ENCODE data around the gene MYH8. TPM values are rescaled to one million over a fixed set of nuclear protein-coding genes. Genes with fewer than 3 reads are reported as not detected.

The MYH8 gene
- total and polyA plus RNA-seq, 4 donors, result 0.03 TPM; not detected in 3

- H3K36me3 ChIP-seq (ENCODE audit: control insufficient read depth in 4 of 4, insufficient read depth in 4 of 4, low read length in 4 of 4), result no peaks in the 10 kb centered on the region
- no peak for ATAC-seq (ENCODE audit: insufficient read depth, low FRiP score)
- DNase-seq, result peak in 2 of 3 donors; percentile 21 to 49
- H3K4me3 ChIP-seq, result no peak overlapping the region
- H3K9me3 ChIP-seq (ENCODE audit: control insufficient read depth in 4 of 4, insufficient read depth in 3 of 4, low read length in 3 of 4), result peaks cover 0 to 2% (median 0%) of the 10 kb centered on the region in 4 donors
- no peaks in the 10 kb centered on the region for H3K4me1 ChIP-seq (ENCODE audit: control insufficient read depth in 5 of 5, insufficient read depth in 5 of 5, low read length in 5 of 5)
- no peaks in the 10 kb centered on the region for H3K27me3 ChIP-seq (ENCODE audit: control insufficient read depth in 3 of 3, insufficient read depth in 3 of 3, low read length in 2 of 3)
- no peak overlapping the region for H3K27ac ChIP-seq (ENCODE audit: low read depth in 1 of 2, low read length in 1 of 2)
- H3K9ac ChIP-seq (ENCODE audit: insufficient read depth in 1 of 2, low read length in 2 of 2), result no peak overlapping the region
- WGBS, 2 donors, result 52 to 72% methylated on average over 7 of the region's 7 CpGs
- no peak for TF ChIP-seq CTCF (IDR thresholded peaks at IDR 0.05; ENCODE audit: control extremely low read depth, extremely low read depth)
These were observed 25.5 kb upstream of the MYH8 start for GRCh38 chr17:10447026-10447931.

GRCh38 chr17:10439816-10440215 lies 18.1 kb upstream of the MYH8 start:
- ATAC-seq (ENCODE audit: insufficient read depth, low FRiP score), result no peak
- no peaks in the 10 kb centered on the region for H3K27me3 ChIP-seq (ENCODE audit: control insufficient read depth in 3 of 3, insufficient read depth in 3 of 3, low read length in 2 of 3)
- TF ChIP-seq CTCF (IDR thresholded peaks at IDR 0.05; ENCODE audit: control extremely low read depth, extremely low read depth), result no peak
- no peaks in the 10 kb centered on the region for H3K36me3 ChIP-seq (ENCODE audit: control insufficient read depth in 4 of 4, insufficient read depth in 4 of 4, low read length in 4 of 4)
- H3K9me3 ChIP-seq (ENCODE audit: control insufficient read depth in 4 of 4, insufficient read depth in 3 of 4, low read length in 3 of 4), result peaks cover 0 to 4% (median 0%) of the 10 kb centered on the region in 4 donors
- H3K9ac ChIP-seq (ENCODE audit: insufficient read depth in 1 of 2, low read length in 2 of 2), result no peak overlapping the region
- DNase-seq, result no peak
- no peak overlapping the region for H3K4me3 ChIP-seq
- no peak overlapping the region for H3K27ac ChIP-seq (ENCODE audit: low read depth in 1 of 2, low read length in 1 of 2)
- no peaks in the 10 kb centered on the region for H3K4me1 ChIP-seq (ENCODE audit: control insufficient read depth in 5 of 5, insufficient read depth in 5 of 5, low read length in 5 of 5)
- WGBS, 2 donors, result 60 to 65% methylated on average over 1 of the region's 1 CpG

DNA sequence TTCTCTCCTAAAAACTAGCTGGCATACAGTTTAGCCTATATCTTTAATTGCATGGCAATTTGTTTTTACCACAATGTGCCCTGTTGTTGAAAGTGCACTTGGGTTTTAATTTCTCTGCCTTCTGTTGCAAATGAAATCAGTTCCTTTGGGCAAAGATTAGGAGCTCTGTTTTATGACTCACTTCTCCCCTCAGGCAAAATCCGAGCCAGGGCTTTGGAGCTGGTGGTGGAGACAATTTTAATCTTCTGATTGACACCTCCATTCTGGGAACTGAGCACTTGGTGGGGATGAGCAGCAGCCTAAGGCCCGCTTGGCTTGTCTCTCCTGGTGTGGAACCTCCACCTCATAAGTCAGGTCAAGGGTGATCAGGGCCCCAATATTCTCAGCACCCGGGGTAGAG lies 13.3 kb upstream of the MYH8 start:
- H3K9ac ChIP-seq (ENCODE audit: insufficient read depth in 1 of 2, low read length in 2 of 2), result no peak overlapping the region
- 73 to 77% methylated on average over 3 of the region's 3 CpGs for WGBS, 2 donors
- no peaks in the 10 kb centered on the region for H3K4me1 ChIP-seq (ENCODE audit: control insufficient read depth in 5 of 5, insufficient read depth in 5 of 5, low read length in 5 of 5)
- TF ChIP-seq CTCF (IDR thresholded peaks at IDR 0.05; ENCODE audit: control extremely low read depth, extremely low read depth), result no peak
- H3K27ac ChIP-seq (ENCODE audit: low read depth in 1 of 2, low read length in 1 of 2), result no peak overlapping the region
- no peaks in the 10 kb centered on the region for H3K36me3 ChIP-seq (ENCODE audit: control insufficient read depth in 4 of 4, insufficient read depth in 4 of 4, low read length in 4 of 4)
- H3K9me3 ChIP-seq (ENCODE audit: control insufficient read depth in 4 of 4, insufficient read depth in 3 of 4, low read length in 3 of 4), result peaks cover 0 to 4% (median 0%) of the 10 kb centered on the region in 4 donors
- DNase-seq (no peak), ATAC-seq (ENCODE audit: insufficient read depth, low FRiP score) (no peak)
- no peak overlapping the region for H3K4me3 ChIP-seq
- no peaks in the 10 kb centered on the region for H3K27me3 ChIP-seq (ENCODE audit: control insufficient read depth in 3 of 3, insufficient read depth in 3 of 3, low read length in 2 of 3)

All from lung (tissue), 12 donors.